Esophagus muscularis mucosa (tissue), 3 donors: ENCODE data around the gene TTBK2.

Experiments
- CTCF ChIP-seq, 3 experiments: fragments of 200-600 bp in 2 of 3; fragments of 450-650 bp in 1 of 3; sonication (generic) in 2 of 3; IDR thresholded peaks; one replicate each; pipeline ENCODE4 v1.5.1; 2017 to 2019; ENCODE audit warnings: antibody characterized with exemption in 3 of 3, mild to moderate bottlenecking in 2 of 3, moderate library complexity in 1 of 3
- POLR2A ChIP-seq: fragments of 450-650 bp; IDR thresholded peaks from one replicate; pipeline ENCODE4 v1.6.1; 2017; ENCODE audit warnings: antibody characterized with exemption, moderate library complexity, mild to moderate bottlenecking, low read depth
- POLR2AphosphoS5 ChIP-seq, 2 donors: sonication (generic); formaldehyde crosslinking; IDR thresholded peaks; one replicate each; pipeline ENCODE4 v1.6.1; 2017; ENCODE audit warnings: antibody characterized with exemption in 2 of 2

GRCh38 chr15:42729409-42729808, 191.2 kb downstream of the TTBK2 start:
- TF ChIP-seq CTCF (IDR thresholded peaks at IDR 0.05) (no peak), POLR2AphosphoS5 (IDR thresholded peaks at IDR 0.05) (no peak), POLR2A (no peak)
